SK-MEL-5 (cell line): ENCODE data around the gene RAET1E. TPM values are rescaled to one million over a fixed set of nuclear protein-coding genes. Genes with fewer than 3 reads are reported as not detected.
"Not testable (repeated sequence)": the region's sequence is repeated elsewhere in the genome, so short reads cannot be mapped to it uniquely, and the experiment has no call there.

Source experiments
- DNase-seq: peaks from one replicate; pipeline ENCODE4 v3.0.0-alpha.2; 2016; ENCODE audit warnings: low read depth, low spot score
- in situ Hi-C: cut with HindIII; loops from 2 replicates; pipeline ENCODE4 v1.10.0; 2016; ENCODE audit warnings: low sequenced_read_pairs, high pct_unique_total_duplicates, low pct_unique_long_range_greater_than_20kb
- total RNA-seq: library from RNA; depleted of rRNA; stranded (reverse); fragments of >200 nt; shearing (Covaris generic); gene quantifications from 2 replicates; pipeline ENCODE4 v1.2.3, GENCODE V29; 2014

Gene RAET1E
- total RNA-seq, 1 experiment from 2014 or later, result not detected

DNA sequence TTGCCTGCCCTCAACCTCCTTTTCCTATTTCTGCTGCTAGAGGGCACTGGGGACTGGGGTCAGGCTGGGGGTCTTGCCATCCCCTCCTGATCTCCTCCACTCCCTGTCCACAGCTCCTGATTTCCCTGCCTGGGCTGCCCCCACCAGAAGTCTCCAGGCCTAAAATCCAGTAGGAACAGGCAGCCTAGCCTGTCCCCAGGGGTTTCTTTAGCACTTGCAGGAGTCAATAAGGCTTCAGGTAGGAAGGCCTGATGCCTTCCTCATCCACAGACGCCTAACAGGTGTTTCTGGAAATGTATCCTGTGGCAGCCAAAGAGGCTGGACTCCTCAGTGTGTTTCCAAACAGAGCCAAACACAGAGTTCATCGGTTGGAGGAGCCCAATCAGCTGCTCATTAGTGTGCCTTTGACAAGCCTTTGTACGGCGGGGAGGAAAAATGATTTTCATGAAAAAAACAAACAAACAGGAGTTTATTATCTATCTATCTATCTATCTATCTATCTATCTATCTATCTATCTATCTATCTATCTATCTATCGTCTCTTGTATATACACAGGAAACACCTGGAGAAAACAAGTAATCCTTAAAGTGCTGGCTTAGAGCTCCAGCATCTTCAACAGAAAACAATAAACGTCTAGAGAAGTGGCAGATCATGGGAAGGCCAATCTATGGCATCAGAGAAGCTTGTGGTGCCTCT is 3.7 kb upstream of the RAET1E start:
- no peak for DNase-seq
- in situ Hi-C loops, result no loop called here

DNA sequence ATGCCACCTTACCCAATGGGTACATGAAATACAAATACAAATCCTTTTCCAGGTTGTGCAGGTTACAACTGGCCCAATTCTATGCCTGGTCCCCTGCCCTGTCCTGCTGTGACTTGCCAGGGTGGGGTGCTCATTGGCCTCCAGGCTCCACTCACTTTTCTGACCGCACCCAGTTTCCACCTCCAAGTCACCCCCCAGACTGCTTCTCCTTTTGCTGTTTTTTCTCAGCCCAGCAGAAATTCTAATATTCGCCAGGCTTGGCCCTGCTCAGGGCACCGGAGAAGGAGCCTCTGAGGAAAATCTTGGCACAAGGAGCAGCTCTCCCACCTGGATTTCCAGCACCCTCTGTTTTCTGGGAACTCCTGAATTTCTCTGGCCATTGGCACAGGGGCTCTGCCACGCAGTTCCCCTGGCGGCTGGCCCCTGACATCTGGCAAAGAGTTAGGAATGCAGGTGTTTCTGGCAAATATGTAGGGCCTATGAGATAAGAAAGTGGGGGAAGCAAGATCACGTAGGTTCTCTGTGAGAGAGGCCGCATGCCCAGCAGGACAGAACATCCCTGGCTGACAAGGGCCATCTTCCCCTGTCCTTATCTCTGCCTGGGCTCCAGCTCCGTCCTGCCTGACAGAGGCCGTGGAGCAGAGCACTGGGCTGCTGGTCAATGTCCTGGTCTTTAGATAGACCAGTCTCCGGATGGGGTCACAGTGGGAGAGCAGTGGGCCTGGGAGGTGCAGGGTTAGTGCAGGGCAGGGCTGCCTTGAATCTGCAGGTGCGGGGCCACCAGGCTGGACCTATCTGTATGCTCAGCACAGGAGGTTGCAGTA is 2.9 kb upstream of the RAET1E start:
- in situ Hi-C loops, result no loop called here
- no peak for DNase-seq

DNA sequence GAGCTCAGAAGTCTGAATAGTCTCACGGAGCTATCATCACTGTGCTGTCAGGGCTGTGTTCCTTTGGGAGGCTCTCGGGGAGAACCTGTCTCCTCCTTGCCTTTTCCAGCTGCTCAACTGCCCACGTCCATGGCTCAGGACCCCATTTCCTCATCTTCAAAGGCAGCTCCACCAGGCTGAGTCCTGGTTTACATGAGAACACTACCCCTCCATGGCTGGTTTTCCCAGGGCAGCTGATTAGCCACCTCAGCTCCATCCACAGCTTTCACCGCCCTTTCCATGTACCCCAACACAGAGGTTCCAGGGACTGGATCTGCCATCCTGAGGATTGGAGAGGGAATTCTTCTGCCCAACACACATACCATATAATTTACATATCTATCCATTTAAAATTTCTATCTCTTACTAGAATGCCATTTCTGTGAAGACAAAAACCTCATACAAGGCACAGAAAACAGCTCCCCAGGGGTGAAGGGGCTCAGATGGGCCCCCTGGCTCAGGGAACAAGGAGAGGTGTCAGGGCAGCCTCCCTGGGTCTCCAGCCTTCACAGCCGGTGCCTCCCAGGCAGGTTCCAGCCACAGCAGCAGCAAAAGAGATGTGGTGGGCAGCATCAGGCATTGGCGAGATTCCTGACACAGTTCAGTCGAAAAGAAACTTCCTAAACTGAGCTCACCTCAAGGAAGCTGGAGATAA is 2.2 kb upstream of the RAET1E start:
- in situ Hi-C loops, result no loop called here
- no peak for DNase-seq

DNA sequence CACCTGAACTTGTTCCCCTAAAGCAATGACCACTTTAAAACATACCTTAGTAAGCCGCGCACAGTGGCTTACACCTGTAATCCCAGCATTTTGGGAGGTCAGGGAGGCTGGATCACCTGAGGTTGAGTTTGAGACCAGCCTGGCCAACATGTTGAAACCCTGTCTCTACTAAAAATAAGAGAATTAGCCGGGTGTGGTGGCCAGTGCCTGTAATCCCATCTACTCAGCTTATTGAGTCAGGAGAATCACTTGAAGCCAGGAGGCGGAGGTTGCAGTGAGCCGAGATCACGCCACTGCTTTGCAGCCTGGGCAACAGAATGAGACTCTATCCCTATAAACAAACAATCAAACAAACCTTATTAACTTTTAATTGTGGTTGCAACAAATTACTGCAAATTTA is 1.6 kb upstream of the RAET1E start:
- in situ Hi-C loops, result no loop called here
- DNase-seq, result no peak

DNA sequence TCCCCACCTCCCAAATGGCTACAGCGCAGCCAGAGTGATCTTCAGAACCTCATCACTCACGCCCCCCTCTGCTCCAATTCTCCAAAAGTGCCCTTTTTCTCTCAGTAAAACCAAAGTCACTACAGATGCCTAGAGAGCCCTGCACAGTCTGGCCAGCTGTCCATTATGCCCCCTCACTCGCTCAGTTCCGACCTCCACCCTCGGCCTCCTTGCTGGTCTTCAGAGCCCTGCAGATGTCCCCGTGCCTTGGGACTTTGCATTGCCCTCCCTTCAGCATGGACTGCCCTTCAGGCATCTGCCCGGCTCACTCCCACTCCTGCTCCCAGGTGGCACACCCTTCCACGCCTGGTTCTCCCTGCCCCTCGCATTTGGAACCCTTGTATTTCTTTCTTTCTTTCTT is 1.1 kb upstream of the RAET1E start:
- in situ Hi-C loops, result no loop called here
- DNase-seq, result no peak

DNA sequence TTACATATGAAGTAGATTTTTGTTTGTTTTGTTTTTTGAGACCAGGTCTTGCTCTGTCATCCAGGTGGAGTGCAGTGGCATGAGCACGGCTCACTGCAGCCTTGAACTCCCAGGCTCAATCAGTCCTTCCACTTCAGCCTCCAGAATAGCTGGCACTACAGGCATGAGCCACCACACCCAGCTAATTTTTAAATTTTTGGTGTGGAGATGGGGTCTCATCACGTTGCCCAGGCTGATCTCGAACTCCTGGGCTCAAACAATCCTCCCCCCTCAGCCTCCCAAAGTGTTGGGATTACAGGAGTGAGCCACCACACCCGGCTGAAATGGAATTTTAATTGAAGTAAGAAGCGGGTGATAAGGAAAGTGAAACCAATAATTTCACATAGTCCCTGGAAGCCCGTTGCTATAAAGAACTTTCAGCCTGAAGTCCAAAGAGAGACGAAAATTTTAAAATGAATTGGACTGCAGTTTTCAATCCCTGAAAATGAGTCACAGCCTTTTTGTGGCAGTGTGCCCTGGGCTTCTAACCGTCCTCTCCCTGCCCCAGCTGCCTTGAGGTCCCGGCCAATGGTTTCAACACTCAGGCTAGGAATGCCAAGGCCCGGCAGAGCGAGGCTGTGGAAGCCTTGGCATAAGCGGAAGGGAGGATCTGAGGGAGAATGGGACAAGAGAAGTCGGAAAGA is 757 bp downstream of the RAET1E start:
- DNase-seq, result no peak
- in situ Hi-C loops, result no loop called here

DNA sequence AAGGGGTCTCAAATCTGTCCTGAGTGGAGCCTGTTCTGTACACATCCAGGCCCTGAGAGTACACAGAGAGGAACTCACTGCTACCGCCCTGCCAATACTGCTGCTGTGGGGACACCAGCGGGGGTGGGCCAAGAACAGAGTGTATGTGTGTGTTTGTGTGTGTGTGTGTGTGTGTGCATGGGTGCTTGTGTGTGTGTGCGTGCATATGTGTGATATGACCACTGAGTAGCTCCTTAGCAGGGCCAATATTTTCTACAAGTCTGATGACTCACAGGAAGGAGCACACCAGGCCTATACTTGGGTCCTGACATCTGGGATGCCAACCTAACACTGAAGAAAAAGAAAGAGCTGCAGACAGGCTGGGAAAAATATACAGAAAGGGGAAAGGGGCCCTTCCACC is 1.4 kb downstream of the RAET1E start:
- in situ Hi-C loops, result no loop called here

DNA sequence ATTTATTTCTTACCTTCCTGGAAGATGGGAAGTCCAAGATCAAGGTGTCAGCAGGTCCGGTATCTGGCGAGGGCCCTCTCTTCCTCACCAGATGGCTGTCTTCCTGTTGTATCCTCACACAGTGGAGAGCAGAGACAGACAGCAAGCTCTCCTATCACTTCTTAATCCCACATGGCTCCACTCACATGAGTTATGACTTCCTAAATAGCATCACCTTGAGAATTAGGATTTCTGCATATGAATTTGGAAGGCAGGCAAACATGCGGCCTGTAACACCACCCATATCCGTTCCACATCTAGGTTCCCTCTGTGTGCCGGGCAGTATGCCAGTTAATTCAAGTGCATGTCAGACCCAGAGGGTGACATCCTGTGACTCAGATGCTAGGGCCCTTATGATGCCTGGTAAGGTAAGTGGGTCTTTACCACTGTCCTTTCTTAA is 2.1 kb downstream of the RAET1E start:
- in situ Hi-C loops, result no loop called here

More for the DNA sequence above, 1.4 kb downstream of the RAET1E start:
- DNase-seq, result no peak

DNA sequence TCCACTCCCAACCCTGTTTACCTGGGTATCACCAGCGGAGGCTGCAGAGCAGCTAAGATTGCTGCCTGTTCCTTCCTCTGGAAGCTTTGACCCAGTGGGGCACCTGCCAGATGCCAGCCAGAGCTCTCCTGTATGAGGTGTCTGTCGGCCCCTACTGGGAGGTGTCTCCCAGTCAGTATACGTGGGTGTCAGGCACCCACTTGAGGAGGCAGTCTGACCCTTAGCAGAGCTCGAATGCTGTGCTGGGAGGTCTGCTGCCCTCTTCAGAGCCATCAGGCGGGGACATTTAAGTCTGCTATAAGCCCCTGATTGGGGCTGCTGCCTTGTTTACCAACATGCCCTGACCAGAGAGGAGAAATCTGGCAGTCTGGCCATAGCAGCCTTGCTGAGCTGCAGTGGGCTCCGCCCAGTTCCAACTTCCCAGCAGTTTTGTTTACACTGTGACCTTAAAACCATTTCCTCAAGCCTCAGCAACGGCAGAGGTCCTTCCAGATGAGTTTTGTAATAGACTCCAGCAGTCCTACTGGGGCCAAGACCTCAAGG is 2.8 kb downstream of the RAET1E start:
- DNase-seq, result no peak
- in situ Hi-C loops, result no loop called here

More for the DNA sequence above, 2.1 kb downstream of the RAET1E start:
- DNase-seq, result no peak

DNA sequence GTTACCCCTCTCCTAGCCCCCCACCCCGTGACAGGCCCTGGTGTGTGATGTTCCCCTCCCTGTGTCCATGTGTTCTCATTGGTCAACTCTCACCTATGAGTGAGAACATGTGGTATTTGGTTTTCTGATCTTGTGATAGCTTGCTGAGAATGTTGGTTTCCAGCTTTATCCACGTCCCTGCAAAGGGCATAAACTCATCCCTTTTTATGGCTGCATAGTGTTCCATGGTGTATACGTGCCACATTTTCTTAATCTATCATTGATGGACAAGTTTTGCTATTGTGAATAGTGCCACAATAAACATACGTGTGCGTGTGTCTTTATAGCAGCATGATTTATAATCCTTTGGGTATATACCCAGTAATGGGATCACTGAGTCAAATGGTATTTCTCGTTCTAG is 6.0 kb downstream of the RAET1E start:
- in situ Hi-C loops, DNase-seq: not testable (repeated sequence)

DNA sequence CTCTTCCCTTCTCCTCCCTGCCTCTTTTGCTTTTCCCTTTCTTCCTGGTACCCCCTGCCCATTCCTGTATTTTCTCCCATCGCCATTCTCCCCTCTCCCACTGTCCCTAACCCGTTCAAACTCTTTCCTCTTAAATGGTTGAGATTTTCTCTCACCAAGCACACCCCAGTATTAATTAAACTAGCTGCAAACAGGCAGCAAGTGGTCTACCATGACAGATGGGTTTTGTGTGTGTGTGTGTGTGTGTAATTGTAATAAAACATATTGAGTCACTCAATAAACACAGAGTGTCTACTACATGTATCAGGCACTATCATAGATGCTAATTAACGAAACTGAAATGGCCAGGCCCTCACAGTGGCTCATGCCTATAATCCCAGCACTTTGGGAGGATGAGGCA is 6.7 kb downstream of the RAET1E start:
- no peak for DNase-seq
- in situ Hi-C loops, result no loop called here

DNA sequence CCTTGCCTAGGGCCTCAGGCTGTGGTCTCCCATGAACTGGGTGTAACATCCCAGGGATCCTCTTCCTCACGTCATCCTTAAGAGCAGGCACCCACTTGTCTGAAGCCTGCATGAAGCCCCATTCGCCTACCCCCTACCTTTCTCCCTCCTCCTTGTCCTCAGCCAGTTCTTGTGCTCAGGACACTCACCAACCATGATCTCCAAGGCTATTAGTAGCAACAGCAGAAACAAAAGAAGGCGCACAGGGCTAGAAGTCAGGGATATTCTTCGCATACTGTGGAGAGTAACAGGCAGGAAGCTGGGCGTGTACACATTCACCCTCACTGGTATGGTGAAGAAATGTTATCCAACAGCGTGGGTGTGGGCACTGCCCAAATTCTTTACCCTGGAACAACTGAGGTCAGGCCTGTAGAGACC is 7.3 kb downstream of the RAET1E start:
- DNase-seq, result no peak
- in situ Hi-C loops, result no loop called here

DNA sequence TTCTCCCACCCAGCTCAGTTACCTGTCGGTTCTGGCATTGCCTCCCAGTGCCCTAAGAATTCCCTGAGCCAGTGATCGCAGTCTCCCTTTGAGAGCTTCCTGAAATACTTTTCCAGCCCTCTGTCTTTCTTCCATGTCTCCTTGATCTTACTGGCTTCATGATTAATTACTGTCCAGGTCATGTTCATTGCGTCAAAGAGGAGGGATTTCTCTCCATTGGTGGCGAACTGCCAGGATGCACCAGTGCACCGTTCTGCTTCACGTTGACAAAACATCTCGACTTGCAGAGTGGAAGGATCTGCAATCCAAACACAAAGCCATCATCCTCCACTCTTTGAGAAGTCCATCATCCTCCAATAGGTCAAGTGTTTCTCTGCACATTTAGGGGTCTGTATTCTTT is 8.6 kb downstream of the RAET1E start:
- DNase-seq, result no peak
- in situ Hi-C loops, result no loop called here

DNA sequence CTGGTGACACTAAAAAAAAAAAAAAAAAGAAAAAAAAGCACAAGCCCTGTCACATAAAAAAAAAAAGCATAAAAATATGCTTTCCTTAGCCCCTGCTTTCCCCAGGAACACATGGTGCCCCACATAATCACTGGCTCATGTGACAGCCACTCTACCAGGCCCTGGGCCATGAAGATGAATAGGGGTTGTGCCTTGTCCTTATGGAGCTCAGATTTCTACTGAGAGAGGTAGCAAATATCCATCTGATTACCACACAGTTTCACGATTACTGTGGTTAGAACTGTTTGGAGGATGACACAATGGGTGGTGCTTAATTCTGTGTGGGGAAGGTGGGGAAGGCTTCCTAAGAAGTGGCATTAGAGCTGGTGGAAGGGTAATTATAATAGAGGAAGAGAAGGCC is 9.3 kb downstream of the RAET1E start:
- no peak for DNase-seq
- in situ Hi-C loops, result no loop called here

DNA sequence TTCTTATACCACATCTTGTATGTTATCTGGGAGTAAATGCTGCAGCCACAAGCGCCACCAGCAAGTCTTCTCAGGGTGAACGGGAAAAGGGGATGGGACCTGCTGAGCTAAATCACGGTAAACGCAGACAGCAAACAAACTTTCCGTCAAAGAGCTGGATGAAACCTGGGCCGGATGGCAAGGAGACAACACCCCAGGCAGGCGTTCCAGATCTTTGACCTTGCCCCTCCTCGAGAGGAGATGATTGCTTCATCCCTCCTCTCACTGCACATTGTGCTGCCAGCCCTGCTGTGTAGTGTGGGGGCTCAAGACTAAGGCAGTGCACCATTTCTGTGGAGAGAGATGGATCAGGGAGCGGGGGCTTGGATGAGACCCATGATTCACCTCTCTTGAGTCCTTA is 9.8 kb downstream of the RAET1E start:
- in situ Hi-C loops, result no loop called here

DNA sequence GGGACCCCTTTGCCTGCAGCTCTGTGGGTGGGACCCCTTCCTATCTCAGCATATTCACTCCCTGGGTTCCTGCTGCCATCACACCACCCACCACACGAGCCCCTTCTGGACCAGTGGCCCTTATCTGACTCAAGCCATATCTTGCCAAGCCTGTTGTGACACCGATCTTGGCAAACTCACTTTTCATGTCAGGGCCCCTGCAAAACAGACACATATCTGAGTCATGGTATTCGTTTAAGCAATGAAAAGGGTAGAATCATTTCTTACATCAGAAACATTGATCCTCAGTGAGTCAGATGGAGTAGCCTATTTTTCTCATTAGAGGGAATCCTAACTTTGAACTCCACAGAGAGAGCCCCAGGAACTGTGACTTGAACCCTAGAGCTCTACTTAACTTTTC is 10.6 kb downstream of the RAET1E start:
- no peak for DNase-seq
- in situ Hi-C loops, result no loop called here

More for the DNA sequence above, 9.8 kb downstream of the RAET1E start:
- DNase-seq, result no peak

DNA sequence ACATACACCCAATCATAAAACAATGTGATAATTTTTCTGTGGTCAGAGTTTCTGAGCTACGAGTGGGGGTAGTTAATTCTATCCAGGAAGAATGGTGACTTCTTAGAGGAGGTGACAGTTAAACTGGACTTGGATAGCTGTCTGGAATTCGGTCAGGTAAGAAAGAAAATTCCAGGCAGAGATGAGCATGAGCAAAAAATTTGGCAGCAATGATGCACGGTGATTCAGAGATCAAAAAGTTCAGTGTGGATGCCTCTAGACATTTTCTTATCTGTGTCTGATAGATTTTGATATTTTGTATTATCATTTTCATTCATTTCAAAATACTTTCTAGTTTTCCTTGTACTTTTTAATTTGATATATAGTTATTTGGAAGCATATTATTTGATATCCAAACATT is 12.0 kb downstream of the RAET1E start:
- in situ Hi-C loops, result no loop called here
- DNase-seq, result no peak

DNA sequence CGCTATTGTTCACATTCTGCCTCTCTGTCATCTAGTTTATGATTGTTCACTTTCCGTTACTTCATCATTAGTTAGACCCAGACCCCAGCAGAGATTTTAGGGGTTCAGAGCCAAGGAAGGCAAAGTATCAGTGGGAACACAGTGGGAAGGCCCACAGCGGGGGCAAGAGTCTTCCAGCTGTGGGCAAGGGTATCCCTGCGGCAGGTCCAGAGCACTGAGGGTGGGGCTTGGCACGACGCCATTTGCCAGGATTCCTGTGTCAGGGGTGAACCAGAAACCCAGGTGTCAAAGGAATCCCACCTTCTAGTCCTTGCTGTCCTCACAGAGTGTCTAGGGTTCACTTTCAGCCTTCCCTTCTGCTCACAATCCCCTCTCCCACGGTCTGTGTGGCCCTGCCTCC is 13.3 kb downstream of the RAET1E start:
- DNase-seq, result no peak
- in situ Hi-C loops, result no loop called here
